Stimulated activated naive B cell treated with anti-CD40 and anti-IgM and Interleukin-4, amounts not matched to agents 10 μg/mL and 1 μg/mL and 100 μg/mL, for 72 hours (primary cell): ENCODE measurements around the gene USP21.

Source experiments
- ATAC-seq, 2 donors: fragments of 150-1000 bp; cut with Tn5 transposase; replicated peaks; 2 replicates each; pipeline ENCODE4 v1.10.0; 2021; ENCODE audit warnings: moderate library complexity in 1 of 2
- DNase-seq: peaks from one replicate; pipeline ENCODE4 v3.0.0; 2021
- H3K27ac Mint-ChIP-seq: one replicate; pipeline ENCODE4 v1.8.0; 2022; ENCODE audit warnings: mild to moderate bottlenecking, mixed read lengths
- H3K27me3 Mint-ChIP-seq, 2 donors: one replicate each; pipeline ENCODE4 v1.8.0; 2022; ENCODE audit warnings: mixed read lengths in 2 of 2
- H3K36me3 Mint-ChIP-seq, 2 donors: one replicate each; pipeline ENCODE4 v1.8.0; 2022; ENCODE audit warnings: mixed read lengths in 2 of 2, mild to moderate bottlenecking in 1 of 2
- H3K4me1 Mint-ChIP-seq, 2 donors: one replicate each; pipeline ENCODE4 v1.8.0; 2022; ENCODE audit warnings: mixed read lengths in 2 of 2, mild to moderate bottlenecking in 1 of 2
- H3K4me3 Mint-ChIP-seq, 2 donors: one replicate each; pipeline ENCODE4 v1.8.0; 2022; ENCODE audit warnings: mild to moderate bottlenecking in 2 of 2, mixed read lengths in 2 of 2, moderate library complexity in 1 of 2
- H3K9me3 Mint-ChIP-seq, 2 donors: one replicate each; pipeline ENCODE4 v1.8.0; 2022; ENCODE audit warnings: mixed read lengths in 2 of 2, mild to moderate bottlenecking in 1 of 2

Gene USP21

GRCh38 chr1:161157867-161158266 lies 1.4 kb upstream of the USP21 start:
- peak overlapping the region; percentile 57 for H3K27ac Mint-ChIP-seq
- H3K36me3 Mint-ChIP-seq: peaks cover 21 to 51% of the 10 kb centered on the region in 2 donors
- ATAC-seq (no peak), DNase-seq (no peak)
- H3K4me1 Mint-ChIP-seq: peaks cover 44 to 57% of the 10 kb centered on the region in 2 donors
- no peak overlapping the region for H3K4me3 Mint-ChIP-seq
- H3K27me3 Mint-ChIP-seq: no peaks in the 10 kb centered on the region
- H3K9me3 Mint-ChIP-seq: no peaks in the 10 kb centered on the region

GRCh38 chr1:161158316-161159010 lies 837 bp upstream of the USP21 start:
- H3K27ac Mint-ChIP-seq: peak overlapping the region; percentile 97
- H3K27me3 Mint-ChIP-seq: no peaks in the 10 kb centered on the region
- peaks cover 49 to 63% of the 10 kb centered on the region in 2 donors for H3K4me1 Mint-ChIP-seq
- H3K36me3 Mint-ChIP-seq: peaks cover 27 to 57% of the 10 kb centered on the region in 2 donors
- H3K9me3 Mint-ChIP-seq: no peaks in the 10 kb centered on the region
- H3K4me3 Mint-ChIP-seq: peak overlapping the region; percentile 93 to 95
- no peak for DNase-seq
- no peak for ATAC-seq

- Mint-ChIP-seq H3K36me3 (peaks cover 30 to 67% of the 10 kb centered on the region in 2 donors), H3K9me3 (no peaks in the 10 kb centered on the region), H3K27me3 (no peaks in the 10 kb centered on the region), H3K4me1 (peaks cover 52 to 68% of the 10 kb centered on the region in 2 donors), H3K27ac (peak overlapping the region; percentile 97), H3K4me3 (peak overlapping the region; percentile 93 to 95)
- ATAC-seq (no peak), DNase-seq (no peak)
Observed at GRCh38 chr1:161159913-161160243, 578 bp downstream of the USP21 start.

GRCh38 chr1:161160671-161161145 lies 1.4 kb downstream of the USP21 start:
- no peak for ATAC-seq
- Mint-ChIP-seq H3K9me3 (no peaks in the 10 kb centered on the region), H3K4me1 (peaks cover 49 to 68% of the 10 kb centered on the region in 2 donors), H3K36me3 (peaks cover 25 to 62% of the 10 kb centered on the region in 2 donors), H3K4me3 (peak overlapping the region; percentile 93 to 95), H3K27me3 (no peaks in the 10 kb centered on the region), H3K27ac (peak overlapping the region; percentile 26)
- no peak for DNase-seq

- peaks cover 25 to 61% of the 10 kb centered on the region in 2 donors for H3K36me3 Mint-ChIP-seq
- peak overlapping the region in 1 of 2 donors; percentile 6 for H3K4me3 Mint-ChIP-seq
- DNase-seq (no peak), ATAC-seq (no peak)
- no peak overlapping the region for H3K27ac Mint-ChIP-seq
- peaks cover 51 to 72% of the 10 kb centered on the region in 2 donors for H3K4me1 Mint-ChIP-seq
- no peaks in the 10 kb centered on the region for H3K9me3 Mint-ChIP-seq
- no peaks in the 10 kb centered on the region for H3K27me3 Mint-ChIP-seq
Observed at GRCh38 chr1:161161652-161162051, 2.4 kb downstream of the USP21 start.

GRCh38 chr1:161162052-161162451 lies 2.8 kb downstream of the USP21 start:
- DNase-seq (no peak), ATAC-seq (no peak)
- Mint-ChIP-seq H3K27ac (no peak overlapping the region), H3K36me3 (peaks cover 22 to 60% of the 10 kb centered on the region in 2 donors), H3K9me3 (no peaks in the 10 kb centered on the region), H3K4me1 (peaks cover 53 to 76% of the 10 kb centered on the region in 2 donors), H3K4me3 (peak overlapping the region in 1 of 2 donors; percentile 6), H3K27me3 (no peaks in the 10 kb centered on the region)

GRCh38 chr1:161162806-161163205 lies 3.5 kb downstream of the USP21 start:
- Mint-ChIP-seq H3K27ac (no peak overlapping the region), H3K27me3 (no peaks in the 10 kb centered on the region), H3K36me3 (peaks cover 20 to 54% of the 10 kb centered on the region in 2 donors), H3K4me3 (no peak overlapping the region), H3K4me1 (peaks cover 56 to 82% of the 10 kb centered on the region in 2 donors), H3K9me3 (no peaks in the 10 kb centered on the region)
- ATAC-seq: no peak
- DNase-seq: no peak

GRCh38 chr1:161163793-161164192 lies 4.5 kb downstream of the USP21 start:
- no peak overlapping the region for H3K4me3 Mint-ChIP-seq
- ATAC-seq: no peak
- peaks cover 23 to 52% of the 10 kb centered on the region in 2 donors for H3K36me3 Mint-ChIP-seq

GRCh38 chr1:161164901-161165610 lies 5.8 kb downstream of the USP21 start:
- H3K27me3 Mint-ChIP-seq: no peaks in the 10 kb centered on the region
- H3K4me1 Mint-ChIP-seq: peaks cover 54 to 71% of the 10 kb centered on the region in 2 donors
- ATAC-seq: no peak
- H3K27ac Mint-ChIP-seq: peak overlapping the region; percentile 97
- no peaks in the 10 kb centered on the region for H3K9me3 Mint-ChIP-seq
- peaks cover 26 to 53% of the 10 kb centered on the region in 2 donors for H3K36me3 Mint-ChIP-seq
- peak overlapping the region; percentile 31 to 48 for H3K4me3 Mint-ChIP-seq
- no peak for DNase-seq

More at GRCh38 chr1:161163793-161164192, 4.5 kb downstream of the USP21 start:
- Mint-ChIP-seq H3K9me3 (no peaks in the 10 kb centered on the region), H3K27ac (peak overlapping the region; percentile 33), H3K4me1 (peaks cover 58 to 84% of the 10 kb centered on the region in 2 donors), H3K27me3 (no peaks in the 10 kb centered on the region)
- DNase-seq: no peak

GRCh38 chr1:161165742-161166668 lies 6.7 kb downstream of the USP21 start, which contains the start of gene PPOX:
PPOX (plus strand) TSS chr1:161166426; CDS start chr1:161166848, 422 bp downstream.
- H3K27me3 Mint-ChIP-seq: no peaks in the 10 kb centered on the region
- H3K4me1 Mint-ChIP-seq: peaks cover 48 to 62% of the 10 kb centered on the region in 2 donors
- DNase-seq (peak; percentile 92), ATAC-seq (peak; percentile 95 to 96)
- peaks cover 27 to 58% of the 10 kb centered on the region in 2 donors for H3K36me3 Mint-ChIP-seq
- peak within 1 kb of the TSS; percentile 93 to 94 for H3K4me3 Mint-ChIP-seq
- no peaks in the 10 kb centered on the region for H3K9me3 Mint-ChIP-seq
- H3K27ac Mint-ChIP-seq: peak within 1 kb of the TSS; percentile 97

- ATAC-seq: no peak
- H3K9me3 Mint-ChIP-seq: no peaks in the 10 kb centered on the region
- H3K4me1 Mint-ChIP-seq: peaks cover 39 to 53% of the 10 kb centered on the region in 2 donors
- no peaks in the 10 kb centered on the region for H3K27me3 Mint-ChIP-seq
- peak overlapping the region; percentile 93 to 94 for H3K4me3 Mint-ChIP-seq
- peak overlapping the region; percentile 97 for H3K27ac Mint-ChIP-seq
- H3K36me3 Mint-ChIP-seq: peaks cover 31 to 56% of the 10 kb centered on the region in 2 donors
- no peak for DNase-seq
Observed at GRCh38 chr1:161166669-161167548, 7.6 kb downstream of the USP21 start.

- DNase-seq (no peak), ATAC-seq (no peak)
- Mint-ChIP-seq H3K4me1 (peaks cover 31 to 50% of the 10 kb centered on the region in 2 donors), H3K27ac (peak overlapping the region; percentile 47), H3K27me3 (no peaks in the 10 kb centered on the region), H3K36me3 (peaks cover 29 to 58% of the 10 kb centered on the region in 2 donors), H3K9me3 (no peaks in the 10 kb centered on the region), H3K4me3 (peak overlapping the region in 1 of 2 donors; percentile 13)
Observed at GRCh38 chr1:161168906-161169305, 9.6 kb downstream of the USP21 start.

GRCh38 chr1:161171191-161171590 lies 11.9 kb downstream of the USP21 start:
- peaks cover 38 to 54% of the 10 kb centered on the region in 2 donors for H3K4me1 Mint-ChIP-seq
- H3K27ac Mint-ChIP-seq: peak overlapping the region; percentile 57
- H3K27me3 Mint-ChIP-seq: no peaks in the 10 kb centered on the region
- no peak for ATAC-seq
- no peak for DNase-seq
- H3K36me3 Mint-ChIP-seq: peaks cover 31 to 66% of the 10 kb centered on the region in 2 donors
- H3K4me3 Mint-ChIP-seq: no peak overlapping the region
- H3K9me3 Mint-ChIP-seq: no peaks in the 10 kb centered on the region
